WI38 (cell line): ENCODE measurements around the gene EPHB2.
A peak's percentile ranks its signal among the peaks of the same experiment; 100 is the strongest.
"Not testable (repeated sequence)": the region's sequence is repeated elsewhere in the genome, so short reads cannot be mapped to it uniquely, and the experiment has no call there.

Experiments
- H3K4me3 ChIP-seq: 2 replicates; pipeline ENCODE4 v1.5.1; 2011; ENCODE audit warnings: low read depth, mild to moderate bottlenecking, control low read depth, low read length
- TF ChIP-seq, protein P1 (sequence below): IDR thresholded peaks from 2 replicates; pipeline ENCODE4 v1.5.1; 2012; ENCODE audit warnings: low read depth, mild to moderate bottlenecking, control low read depth, low read length

The EPHB2 gene

DNA sequence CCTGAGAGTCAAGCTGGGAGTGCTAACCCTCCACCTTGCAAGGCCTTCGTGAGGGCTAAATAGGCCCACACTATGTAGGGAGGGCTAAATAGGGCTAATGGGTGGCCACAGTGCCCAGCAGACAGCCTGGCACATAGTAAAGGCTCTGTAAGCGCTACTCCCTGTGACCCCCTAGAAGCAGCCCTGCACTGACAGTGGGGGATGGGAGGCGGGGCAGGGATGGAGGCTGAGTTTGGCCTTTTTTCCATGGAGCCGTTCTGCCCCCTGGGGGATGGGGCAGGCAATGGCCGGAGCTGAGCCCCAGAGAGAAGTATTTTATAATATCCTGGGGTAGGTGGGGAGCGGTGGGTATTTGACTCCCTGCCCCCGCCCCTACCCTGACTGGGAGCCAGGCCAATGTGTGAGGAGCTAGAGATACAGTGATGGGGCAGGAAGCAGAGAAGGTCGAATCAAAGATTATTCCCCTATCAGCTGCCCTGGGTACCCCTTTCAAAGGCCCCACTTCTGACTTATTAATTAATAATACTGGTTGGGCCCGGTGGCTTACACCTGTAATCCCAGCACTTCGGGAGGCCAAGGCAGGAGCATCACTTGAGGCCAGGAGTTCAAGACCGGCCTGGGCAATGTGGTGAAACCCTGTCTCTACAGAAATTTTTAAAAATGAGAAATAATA lies 219.7 kb downstream of the EPHB2 start:
- H3K4me3 ChIP-seq: no peak overlapping the region
- TF ChIP-seq, protein P1, sequence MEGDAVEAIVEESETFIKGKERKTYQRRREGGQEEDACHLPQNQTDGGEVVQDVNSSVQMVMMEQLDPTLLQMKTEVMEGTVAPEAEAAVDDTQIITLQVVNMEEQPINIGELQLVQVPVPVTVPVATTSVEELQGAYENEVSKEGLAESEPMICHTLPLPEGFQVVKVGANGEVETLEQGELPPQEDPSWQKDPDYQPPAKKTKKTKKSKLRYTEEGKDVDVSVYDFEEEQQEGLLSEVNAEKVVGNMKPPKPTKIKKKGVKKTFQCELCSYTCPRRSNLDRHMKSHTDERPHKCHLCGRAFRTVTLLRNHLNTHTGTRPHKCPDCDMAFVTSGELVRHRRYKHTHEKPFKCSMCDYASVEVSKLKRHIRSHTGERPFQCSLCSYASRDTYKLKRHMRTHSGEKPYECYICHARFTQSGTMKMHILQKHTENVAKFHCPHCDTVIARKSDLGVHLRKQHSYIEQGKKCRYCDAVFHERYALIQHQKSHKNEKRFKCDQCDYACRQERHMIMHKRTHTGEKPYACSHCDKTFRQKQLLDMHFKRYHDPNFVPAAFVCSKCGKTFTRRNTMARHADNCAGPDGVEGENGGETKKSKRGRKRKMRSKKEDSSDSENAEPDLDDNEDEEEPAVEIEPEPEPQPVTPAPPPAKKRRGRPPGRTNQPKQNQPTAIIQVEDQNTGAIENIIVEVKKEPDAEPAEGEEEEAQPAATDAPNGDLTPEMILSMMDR: peak; percentile 96

DNA sequence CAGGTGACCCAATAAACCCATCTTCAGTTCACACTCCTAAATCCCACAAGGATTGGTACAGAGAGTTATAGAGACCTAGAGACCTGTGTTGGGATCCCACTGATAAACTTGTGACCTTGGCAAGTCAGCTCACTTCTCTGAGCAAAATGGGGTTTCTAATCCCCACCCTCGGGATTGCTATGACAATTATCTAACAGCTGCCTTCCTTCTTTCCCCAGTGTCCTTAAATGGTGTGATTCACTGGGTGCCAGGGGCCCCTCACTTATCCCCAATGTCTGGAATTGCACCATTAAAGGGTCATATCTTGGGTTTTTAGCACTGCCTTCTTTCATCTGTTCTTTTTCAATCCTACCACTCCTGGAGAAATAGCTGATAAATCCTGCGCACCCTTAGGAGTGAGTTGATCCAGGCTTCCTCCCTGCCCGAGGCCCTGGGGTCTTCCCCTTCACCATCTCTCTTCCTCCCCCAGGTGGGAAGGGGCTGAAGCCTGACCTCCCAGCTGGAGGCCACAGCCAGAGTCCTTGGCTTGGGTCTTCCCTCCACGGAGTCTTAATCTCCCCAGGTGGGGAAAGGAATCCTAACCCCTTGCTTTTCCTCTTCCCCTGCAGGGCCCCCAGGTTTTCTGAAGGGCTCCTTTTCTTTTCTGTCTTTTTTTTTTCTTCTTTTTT lies 222.3 kb downstream of the EPHB2 start:
- TF ChIP-seq, protein P1: no peak
- H3K4me3 ChIP-seq: no peak overlapping the region

DNA sequence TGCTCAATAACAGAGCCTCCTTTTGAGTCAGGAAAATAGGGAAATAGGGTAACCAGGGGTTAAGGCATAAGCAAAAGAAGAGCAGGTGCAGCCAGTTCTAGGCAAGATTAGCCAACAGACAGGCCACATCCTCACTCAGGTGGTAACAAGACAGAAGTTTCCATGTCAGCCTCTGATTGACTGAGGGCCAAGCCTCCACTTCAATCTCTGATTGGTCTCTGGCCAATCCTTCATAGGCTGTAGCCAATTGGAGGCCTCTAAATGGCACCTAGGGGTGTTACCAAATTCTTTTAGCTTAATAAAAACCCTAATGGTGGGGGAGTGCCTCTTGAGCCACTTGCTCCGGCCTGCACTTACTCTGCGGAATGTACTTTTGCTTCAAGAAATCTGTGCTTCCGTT lies 224.8 kb downstream of the EPHB2 start:
- H3K4me3 ChIP-seq: no peak overlapping the region
- TF ChIP-seq, protein P1: no peak

DNA sequence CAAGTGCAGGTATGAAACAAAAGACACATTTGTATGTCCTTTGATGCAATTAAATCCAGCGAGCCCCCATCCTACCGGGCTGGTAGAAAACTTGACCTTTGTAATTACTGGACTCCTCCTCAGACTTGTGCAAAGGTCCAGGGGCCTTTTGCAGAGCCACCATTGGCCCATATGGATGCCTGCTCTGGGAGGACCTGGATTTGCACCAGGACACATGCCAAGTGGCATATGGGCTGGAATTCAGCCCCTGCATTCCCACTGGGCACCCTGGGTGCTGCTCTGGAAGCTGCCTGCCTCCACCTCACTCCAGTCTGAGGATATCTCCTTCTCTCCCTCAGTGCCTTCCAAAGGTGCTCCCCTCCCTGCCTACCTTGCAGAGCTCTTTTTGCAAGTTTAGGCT lies 226.0 kb downstream of the EPHB2 start:
- TF ChIP-seq, protein P1: no peak
- no peak overlapping the region for H3K4me3 ChIP-seq

DNA sequence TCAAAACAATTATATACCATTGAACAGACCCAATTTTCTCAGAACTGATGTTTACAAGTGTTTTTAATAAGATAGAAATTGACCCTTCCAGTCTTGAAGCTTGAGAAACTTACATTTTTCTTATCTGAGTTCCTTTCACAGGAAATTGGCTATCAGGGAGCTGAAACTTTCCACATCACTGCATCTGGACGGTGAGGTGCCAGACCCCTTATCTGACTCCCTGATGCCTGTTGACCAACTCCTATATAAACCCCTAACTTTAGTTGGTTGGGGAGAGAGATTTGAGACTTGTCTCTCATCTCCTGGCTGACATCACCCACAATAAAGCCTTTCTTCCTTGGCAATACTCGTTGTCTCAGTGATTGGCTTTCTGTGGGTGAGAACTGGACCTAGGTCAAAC lies 230.6 kb downstream of the EPHB2 start:
- H3K4me3 ChIP-seq: no peak overlapping the region
- TF ChIP-seq, protein P1: no peak

DNA sequence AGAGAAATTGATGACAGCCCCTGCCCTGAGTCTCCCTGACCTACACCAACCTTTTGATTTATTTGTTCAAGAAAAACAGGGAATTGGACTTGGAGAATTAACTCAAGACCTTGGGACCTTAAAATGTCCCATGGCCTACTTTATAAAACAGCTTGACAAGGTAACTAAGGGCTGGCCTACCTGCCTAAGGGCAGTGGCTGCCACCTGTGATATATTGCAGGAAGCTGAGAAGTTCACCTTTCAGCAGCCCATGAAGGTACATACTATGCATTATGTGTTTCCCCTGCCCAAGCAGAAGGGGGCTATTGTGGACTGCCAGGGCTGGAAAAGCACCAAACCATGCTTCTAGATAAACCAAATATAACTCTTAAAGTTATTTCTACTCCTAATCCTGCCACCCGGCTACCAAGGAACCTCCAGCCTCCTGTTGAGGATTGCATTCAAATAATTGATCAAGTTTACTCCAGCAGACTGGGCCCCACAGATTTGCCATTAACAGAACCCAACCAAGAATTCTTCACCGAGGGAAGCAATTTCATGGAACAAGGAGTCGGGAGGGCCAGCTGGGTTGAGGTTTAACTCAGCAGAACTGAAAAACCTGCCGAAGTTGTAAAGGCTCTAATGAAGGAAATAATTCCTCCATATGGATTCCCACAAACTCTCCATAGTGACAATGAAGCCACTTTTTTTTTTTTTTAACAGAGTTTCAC lies 233.9 kb downstream of the EPHB2 start:
- no peak overlapping the region for H3K4me3 ChIP-seq
- TF ChIP-seq, protein P1: no peak

DNA sequence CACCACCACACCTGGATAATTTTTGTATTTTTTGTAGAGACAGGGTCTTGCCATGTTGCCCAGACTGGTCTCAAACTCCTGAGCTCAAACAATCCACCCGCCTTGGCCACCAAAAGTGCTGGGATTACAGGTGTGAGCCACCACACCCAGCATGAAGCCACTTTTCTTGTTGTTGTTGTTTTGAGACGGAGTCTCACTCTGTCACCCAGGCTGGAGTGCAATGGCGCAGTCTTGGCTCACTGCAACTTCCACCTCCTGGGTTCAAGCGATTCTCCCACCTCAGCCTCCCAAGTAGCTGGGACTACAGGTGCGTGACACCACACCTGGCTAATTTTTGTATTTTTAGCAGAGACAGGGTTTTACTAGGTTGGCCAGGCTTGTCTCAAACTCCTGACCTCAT lies 234.5 kb downstream of the EPHB2 start:
- H3K4me3 ChIP-seq: not testable (repeated sequence)
